AG09309 (cell line): ENCODE results near the gene PHC3.

ENCODE experiments used
- DNase-seq: peaks from one replicate; pipeline ENCODE4 v3.0.0-alpha.2; 2010; ENCODE audit warnings: low read depth
- H3K4me3 ChIP-seq: 2 replicates; pipeline ENCODE4 v1.5.1; 2011; ENCODE audit warnings: mild to moderate bottlenecking, low read depth, low read length, moderate library complexity; ENCODE audit not compliant: control insufficient read depth
- TF ChIP-seq, protein P1 (sequence below): IDR thresholded peaks from 2 replicates; pipeline ENCODE4 v1.5.1; 2011; ENCODE audit warnings: mild to moderate bottlenecking, low read depth, low read length, inconsistent platforms; ENCODE audit not compliant: insufficient read depth, control insufficient read depth; ENCODE audit errors: missing control alignments

PHC3 gene

DNA sequence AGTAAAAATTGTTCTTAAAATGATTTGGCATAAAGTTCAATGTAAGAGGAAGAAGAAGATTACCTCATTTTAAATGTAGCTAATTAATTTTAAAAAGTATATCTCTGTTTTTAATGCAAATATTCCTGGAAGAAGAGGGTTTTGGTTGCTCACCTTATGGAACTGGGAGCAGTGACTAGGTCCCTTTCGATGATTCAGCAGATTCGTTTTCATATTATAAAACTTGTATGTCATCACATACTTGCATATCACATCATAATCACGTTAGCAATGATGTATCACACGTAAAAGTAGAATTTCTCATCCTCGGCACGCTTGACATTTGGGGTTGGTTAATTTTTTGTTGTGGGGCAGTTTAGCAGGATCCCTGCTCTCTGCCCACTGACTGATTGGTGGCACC lies 96.1 kb downstream of the PHC3 start:
- TF ChIP-seq, protein P1, sequence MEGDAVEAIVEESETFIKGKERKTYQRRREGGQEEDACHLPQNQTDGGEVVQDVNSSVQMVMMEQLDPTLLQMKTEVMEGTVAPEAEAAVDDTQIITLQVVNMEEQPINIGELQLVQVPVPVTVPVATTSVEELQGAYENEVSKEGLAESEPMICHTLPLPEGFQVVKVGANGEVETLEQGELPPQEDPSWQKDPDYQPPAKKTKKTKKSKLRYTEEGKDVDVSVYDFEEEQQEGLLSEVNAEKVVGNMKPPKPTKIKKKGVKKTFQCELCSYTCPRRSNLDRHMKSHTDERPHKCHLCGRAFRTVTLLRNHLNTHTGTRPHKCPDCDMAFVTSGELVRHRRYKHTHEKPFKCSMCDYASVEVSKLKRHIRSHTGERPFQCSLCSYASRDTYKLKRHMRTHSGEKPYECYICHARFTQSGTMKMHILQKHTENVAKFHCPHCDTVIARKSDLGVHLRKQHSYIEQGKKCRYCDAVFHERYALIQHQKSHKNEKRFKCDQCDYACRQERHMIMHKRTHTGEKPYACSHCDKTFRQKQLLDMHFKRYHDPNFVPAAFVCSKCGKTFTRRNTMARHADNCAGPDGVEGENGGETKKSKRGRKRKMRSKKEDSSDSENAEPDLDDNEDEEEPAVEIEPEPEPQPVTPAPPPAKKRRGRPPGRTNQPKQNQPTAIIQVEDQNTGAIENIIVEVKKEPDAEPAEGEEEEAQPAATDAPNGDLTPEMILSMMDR, result no peak
- no peak overlapping the region for H3K4me3 ChIP-seq
- no peak for DNase-seq

DNA sequence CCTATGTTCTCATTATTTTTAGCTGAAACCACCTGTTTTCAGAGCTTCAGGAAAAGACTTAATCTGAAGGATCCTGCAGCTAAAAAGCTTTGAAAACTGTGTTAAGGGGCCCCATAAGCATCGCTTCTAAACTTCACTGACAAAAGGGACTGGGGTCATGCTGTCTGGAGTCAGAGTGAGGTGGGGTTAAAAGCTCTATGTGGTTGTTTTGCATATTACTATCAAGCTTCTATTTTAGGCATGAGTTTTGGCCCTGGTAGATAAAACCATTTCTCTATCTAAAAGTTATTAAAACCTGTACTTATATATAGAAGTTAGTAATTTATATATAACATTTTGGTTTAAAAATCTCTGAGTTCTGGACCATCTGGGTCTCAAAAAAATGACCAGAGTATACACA lies 98.2 kb downstream of the PHC3 start:
- TF ChIP-seq, protein P1, result no peak
- H3K4me3 ChIP-seq, result no peak overlapping the region
- DNase-seq, result no peak

DNA sequence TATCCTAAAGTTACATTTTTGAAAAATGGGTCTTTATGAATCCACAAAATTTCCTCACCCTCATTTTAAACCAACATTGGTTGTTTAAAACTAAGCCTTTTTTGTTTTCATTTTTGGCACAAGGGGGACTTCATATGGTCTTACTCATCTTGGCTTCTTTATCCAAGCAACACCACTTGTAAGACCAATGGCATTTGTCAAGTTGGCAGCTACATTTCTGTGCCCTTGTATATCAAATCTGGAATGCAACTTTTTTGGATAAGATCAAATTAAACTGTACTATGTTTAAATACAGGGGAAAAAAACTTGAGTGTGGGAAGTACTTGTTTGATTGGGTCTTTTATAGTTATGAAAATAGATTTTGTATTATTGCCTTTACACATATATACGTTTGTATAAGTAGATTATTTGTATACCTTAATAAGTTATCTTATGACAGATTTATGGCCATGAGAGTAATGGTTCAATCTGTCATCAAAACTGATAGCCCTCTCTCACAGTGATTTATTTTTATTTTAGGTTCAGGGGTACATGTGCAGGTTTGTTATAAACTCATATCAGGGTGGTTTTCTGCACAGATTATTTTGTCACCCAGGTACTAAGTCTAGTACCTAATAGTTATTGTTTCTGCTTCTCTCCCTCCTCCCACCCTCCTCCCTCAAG lies 100.3 kb downstream of the PHC3 start:
- TF ChIP-seq, protein P1, result no peak
- DNase-seq, result no peak
- H3K4me3 ChIP-seq, result no peak overlapping the region

DNA sequence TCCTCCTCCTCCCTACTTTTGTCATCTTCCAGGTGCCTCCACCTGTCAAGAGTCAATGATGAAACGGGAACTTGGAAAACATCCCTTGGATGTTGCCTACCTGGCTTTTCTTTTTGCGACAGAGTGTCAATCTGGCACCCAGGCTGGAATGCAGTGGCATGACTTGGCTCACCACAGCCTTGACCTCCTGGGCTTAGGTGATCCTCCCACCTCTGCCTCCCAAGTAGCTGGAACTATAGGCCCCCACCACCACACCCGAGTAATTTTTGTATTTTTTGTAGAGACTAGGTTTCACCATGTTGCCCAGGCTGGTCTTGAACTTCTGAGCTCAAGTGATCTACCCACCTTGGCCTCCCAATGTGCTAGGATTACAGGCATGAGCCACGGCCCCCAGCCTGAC lies 100.9 kb downstream of the PHC3 start:
- no peak overlapping the region for H3K4me3 ChIP-seq
- TF ChIP-seq, protein P1, result no peak
- no peak for DNase-seq

DNA sequence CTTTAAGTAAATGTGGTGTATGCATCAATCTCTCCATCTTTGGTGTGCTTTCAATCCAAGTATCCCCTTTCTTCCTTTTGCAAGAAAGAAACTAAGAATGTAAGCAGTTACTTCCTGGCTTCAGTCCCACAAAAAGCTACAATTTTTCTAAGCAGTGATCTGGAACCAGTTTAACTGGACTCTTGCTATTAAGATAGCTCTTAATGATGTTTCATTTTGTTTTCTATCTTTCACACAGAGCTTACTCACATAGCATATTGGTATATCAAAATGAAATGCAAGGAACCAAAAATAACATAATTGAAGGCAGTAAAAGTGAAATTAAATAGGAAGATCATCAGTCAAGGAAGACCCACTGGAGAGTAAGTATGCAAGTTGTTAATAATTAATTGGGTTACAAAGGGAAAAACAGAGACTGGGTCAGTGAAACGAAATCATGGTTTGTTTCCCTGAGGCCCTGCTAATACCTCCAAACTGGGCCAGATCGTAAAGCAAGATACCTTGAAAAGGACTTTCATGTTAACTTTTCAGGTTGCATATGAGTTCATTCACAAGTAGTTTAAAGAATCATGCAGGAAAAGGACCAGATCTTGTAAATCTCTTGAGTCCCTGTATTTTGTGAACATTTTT lies 101.9 kb downstream of the PHC3 start:
- DNase-seq, result no peak
- no peak overlapping the region for H3K4me3 ChIP-seq
- TF ChIP-seq, protein P1, result no peak

DNA sequence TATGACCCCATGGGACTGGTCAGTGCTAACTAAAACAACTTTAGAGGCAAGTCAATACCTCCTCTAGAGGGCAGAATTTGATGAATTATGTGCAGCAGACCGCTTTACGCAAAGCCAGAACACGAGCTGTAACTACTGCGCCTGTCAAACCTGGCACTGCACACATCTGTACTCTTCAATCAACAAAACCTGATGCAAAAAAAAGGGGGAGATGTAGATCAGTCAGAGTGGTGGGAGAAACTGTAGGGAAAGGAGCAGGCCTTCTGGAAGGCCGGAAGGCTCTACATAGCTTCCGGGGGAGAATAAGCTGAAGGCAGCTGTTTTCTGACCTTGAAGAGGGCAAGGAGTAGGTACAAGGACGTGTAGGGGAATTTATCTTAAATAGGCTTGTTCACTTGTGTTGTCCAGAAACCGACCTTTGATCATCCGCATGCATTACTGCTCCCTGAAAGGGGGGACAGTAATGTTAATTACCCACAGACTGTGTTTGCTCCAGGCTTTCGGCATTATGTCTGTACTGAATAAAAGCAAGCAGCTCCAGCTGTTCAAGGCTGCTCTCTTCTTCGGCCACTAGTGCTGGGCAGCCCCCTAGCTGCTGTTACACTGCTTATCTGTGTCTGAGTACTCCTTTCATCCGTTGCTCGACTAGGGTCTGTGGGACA lies 102.8 kb downstream of the PHC3 start:
- TF ChIP-seq, protein P1, result no peak
- no peak for DNase-seq

More for the DNA sequence above, 102.8 kb downstream of the PHC3 start:
- H3K4me3 ChIP-seq, result no peak overlapping the region
